ENCODE data around the gene PAK4. TPM values are rescaled to one million over a fixed set of nuclear protein-coding genes. Genes with fewer than 3 reads are reported as not detected.

The PAK4 gene
- total and polyA plus RNA-seq, 9 of the 15 experiments (the other 6 are each of a cell fraction or from before 2014, with no cell fraction given), result 0.21 to 33.5 (median 5.8) TPM

DNA sequence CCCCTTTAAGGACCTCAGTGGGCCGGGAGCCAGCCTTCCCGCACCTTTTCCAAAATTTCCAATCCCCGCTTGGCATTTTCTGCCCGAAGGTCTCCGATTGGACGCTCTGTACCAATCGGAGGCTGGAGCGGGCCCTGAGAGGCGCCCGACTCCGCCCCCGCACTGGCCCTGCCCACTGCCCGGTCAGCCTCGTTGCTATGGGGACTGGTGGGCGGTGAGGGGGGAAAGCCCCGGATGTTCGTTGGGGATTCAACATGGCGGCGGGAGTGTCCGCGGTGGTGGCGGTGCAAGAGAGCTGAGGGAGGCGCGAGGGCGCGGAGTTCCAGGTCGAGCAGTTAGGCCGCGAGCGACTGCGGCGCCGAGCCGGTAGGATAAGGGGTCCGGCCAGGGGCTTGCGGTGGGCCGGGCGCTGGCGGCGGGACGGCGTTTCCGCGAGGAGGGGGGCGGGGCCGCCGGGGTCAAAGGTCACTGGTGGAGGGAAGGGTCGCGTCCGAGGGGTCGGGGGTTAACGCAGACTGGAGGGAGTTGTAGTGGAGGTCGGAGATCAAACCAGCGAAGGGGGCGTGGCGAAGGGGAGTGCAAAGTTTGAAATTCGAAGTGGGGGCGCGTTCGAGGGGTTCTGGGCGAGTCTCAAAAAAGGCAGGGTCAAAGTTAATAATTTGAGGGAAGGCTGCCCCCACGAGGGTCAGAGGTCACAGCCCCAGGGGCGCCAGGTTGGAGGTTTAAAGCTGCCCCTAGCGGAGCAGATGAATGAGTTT lies at the start of gene PAK4 (continued):
- TF ChIP-seq, protein P1, sequence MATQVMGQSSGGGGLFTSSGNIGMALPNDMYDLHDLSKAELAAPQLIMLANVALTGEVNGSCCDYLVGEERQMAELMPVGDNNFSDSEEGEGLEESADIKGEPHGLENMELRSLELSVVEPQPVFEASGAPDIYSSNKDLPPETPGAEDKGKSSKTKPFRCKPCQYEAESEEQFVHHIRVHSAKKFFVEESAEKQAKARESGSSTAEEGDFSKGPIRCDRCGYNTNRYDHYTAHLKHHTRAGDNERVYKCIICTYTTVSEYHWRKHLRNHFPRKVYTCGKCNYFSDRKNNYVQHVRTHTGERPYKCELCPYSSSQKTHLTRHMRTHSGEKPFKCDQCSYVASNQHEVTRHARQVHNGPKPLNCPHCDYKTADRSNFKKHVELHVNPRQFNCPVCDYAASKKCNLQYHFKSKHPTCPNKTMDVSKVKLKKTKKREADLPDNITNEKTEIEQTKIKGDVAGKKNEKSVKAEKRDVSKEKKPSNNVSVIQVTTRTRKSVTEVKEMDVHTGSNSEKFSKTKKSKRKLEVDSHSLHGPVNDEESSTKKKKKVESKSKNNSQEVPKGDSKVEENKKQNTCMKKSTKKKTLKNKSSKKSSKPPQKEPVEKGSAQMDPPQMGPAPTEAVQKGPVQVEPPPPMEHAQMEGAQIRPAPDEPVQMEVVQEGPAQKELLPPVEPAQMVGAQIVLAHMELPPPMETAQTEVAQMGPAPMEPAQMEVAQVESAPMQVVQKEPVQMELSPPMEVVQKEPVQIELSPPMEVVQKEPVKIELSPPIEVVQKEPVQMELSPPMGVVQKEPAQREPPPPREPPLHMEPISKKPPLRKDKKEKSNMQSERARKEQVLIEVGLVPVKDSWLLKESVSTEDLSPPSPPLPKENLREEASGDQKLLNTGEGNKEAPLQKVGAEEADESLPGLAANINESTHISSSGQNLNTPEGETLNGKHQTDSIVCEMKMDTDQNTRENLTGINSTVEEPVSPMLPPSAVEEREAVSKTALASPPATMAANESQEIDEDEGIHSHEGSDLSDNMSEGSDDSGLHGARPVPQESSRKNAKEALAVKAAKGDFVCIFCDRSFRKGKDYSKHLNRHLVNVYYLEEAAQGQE (IDR thresholded peaks at IDR 0.05; ENCODE audit: borderline replicate concordance), result no peak
- TF ChIP-seq, protein P1 (CRISPR knock-in tag; IDR thresholded peaks at IDR 0.05; ENCODE audit: low read depth), result 0 out of 2 replicates have a peak, but pooled peaks have one; percentile 58
- TF ChIP-seq SP2 (IDR thresholded peaks at IDR 0.05; ENCODE audit: extremely low read depth, low read depth, low read length, poor library complexity, severe bottlenecking) (peak; percentile 37), U2AF2 (optimal IDR thresholded peaks at IDR 0.05; ENCODE audit: low read depth, low read length) (no peak), NR4A1 (CRISPR knock-in tag; IDR thresholded peaks at IDR 0.05) (no peak), NR4A1 (tag; IDR thresholded peaks at IDR 0.05) (0 out of 2 replicates have a peak, but pooled peaks have one; percentile 22), ERF (CRISPR knock-in tag; IDR thresholded peaks at IDR 0.05) (peak; percentile 45; the same call in 1 of the 2 replicates), NONO (IDR thresholded peaks at IDR 0.05; ENCODE audit: low read depth in 2 of 2, low read length in 1 of 2) (no peak), TCF7 (IDR thresholded peaks at IDR 0.05; ENCODE audit: borderline replicate concordance) (no peak), JUN (IDR thresholded peaks at IDR 0.05; ENCODE audit: borderline replicate concordance, low read depth, low read length) (no peak), JUN (CRISPR knock-in tag; IDR thresholded peaks at IDR 0.05; ENCODE audit: borderline replicate concordance) (no peak), ZNF668 (CRISPR knock-in tag; IDR thresholded peaks at IDR 0.05) (no peak), ZNF274 (IDR thresholded peaks at IDR 0.05; ENCODE audit: borderline replicate concordance, low read depth, low read length) (no peak), ZNF780A (CRISPR knock-in tag; IDR thresholded peaks at IDR 0.05) (no peak), TRIM24 (IDR thresholded peaks at IDR 0.05) (0 out of 4 replicates have a peak, but pooled peaks of 1 of the 2 experiments have one; percentile 37), SMARCC2 (IDR thresholded peaks at IDR 0.05; ENCODE audit: low read depth) (no peak), SIRT6 (IDR thresholded peaks at IDR 0.05; ENCODE audit: low read depth, low read length) (no peak)
- TF ChIP-seq, protein P2, sequence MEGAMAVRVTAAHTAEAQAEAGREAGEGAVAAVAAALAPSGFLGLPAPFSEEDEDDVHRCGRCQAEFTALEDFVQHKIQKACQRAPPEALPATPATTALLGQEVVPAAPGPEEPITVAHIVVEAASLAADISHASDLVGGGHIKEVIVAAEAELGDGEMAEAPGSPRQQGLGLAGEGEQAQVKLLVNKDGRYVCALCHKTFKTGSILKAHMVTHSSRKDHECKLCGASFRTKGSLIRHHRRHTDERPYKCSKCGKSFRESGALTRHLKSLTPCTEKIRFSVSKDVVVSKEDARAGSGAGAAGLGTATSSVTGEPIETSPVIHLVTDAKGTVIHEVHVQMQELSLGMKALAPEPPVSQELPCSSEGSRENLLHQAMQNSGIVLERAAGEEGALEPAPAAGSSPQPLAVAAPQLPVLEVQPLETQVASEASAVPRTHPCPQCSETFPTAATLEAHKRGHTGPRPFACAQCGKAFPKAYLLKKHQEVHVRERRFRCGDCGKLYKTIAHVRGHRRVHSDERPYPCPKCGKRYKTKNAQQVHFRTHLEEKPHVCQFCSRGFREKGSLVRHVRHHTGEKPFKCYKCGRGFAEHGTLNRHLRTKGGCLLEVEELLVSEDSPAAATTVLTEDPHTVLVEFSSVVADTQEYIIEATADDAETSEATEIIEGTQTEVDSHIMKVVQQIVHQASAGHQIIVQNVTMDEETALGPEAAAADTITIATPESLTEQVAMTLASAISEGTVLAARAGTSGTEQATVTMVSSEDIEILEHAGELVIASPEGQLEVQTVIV (CRISPR knock-in tag; IDR thresholded peaks at IDR 0.05; ENCODE audit: borderline replicate concordance), result no peak
